Mesothelial cell of epicardium (in vitro differentiated cells): ENCODE data around the gene SDHAF1. TPM values are rescaled to one million over a fixed set of nuclear protein-coding genes. Genes with fewer than 3 reads are reported as not detected.
A peak's percentile ranks its signal among the peaks of the same experiment; 100 is the strongest.

ENCODE experiments used
- DNase-seq, 2 experiments: peaks; one replicate each; pipeline ENCODE4 v3.0.0; 2021; ENCODE audit warnings: low spot score in 2 of 2; ENCODE audit not compliant: unreplicated experiment in 2 of 2
- H3K27ac Mint-ChIP-seq: 2 replicates; pipeline ENCODE4 v1.8.0; 2021; ENCODE audit warnings: mixed read lengths
- H3K27me3 Mint-ChIP-seq: 2 replicates; pipeline ENCODE4 v1.8.0; 2021; ENCODE audit warnings: low read depth, mixed read lengths
- H3K36me3 Mint-ChIP-seq: 2 replicates; pipeline ENCODE4 v1.8.0; 2021; ENCODE audit warnings: mixed read lengths
- H3K4me1 Mint-ChIP-seq: 2 replicates; pipeline ENCODE4 v1.8.0; 2021; ENCODE audit warnings: mixed read lengths
- H3K4me3 Mint-ChIP-seq: 2 replicates; pipeline ENCODE4 v1.8.0; 2021; ENCODE audit warnings: mild to moderate bottlenecking, moderate library complexity, mixed read lengths
- H3K9me3 Mint-ChIP-seq: 2 replicates; pipeline ENCODE4 v1.8.0; 2021; ENCODE audit warnings: mixed read lengths
- CTCF ChIP-seq: fragments of 200-600 bp; sonication (generic); IDR thresholded peaks from one replicate; pipeline ENCODE4 v1.5.0; 2021; ENCODE audit warnings: antibody characterized with exemption; ENCODE audit not compliant: unreplicated experiment
- total RNA-seq: library from RNA; stranded (reverse); gene quantifications from 3 replicates; pipeline ENCODE4 v1.2.1, GENCODE V29; 2021

SDHAF1 gene
- total RNA-seq, 1 donor from 2014 or later: 12.4 TPM

GRCh38 chr19:35983177-35983576 is 11.8 kb upstream of the SDHAF1 start:
- Mint-ChIP-seq H3K36me3 (no peaks in the 10 kb centered on the region), H3K27ac (no peak overlapping the region), H3K4me1 (peaks cover 3% of the 10 kb centered on the region), H3K4me3 (no peak overlapping the region), H3K27me3 (peaks cover 84% of the 10 kb centered on the region), H3K9me3 (no peaks in the 10 kb centered on the region)
- no peak for DNase-seq
- no peak for TF ChIP-seq CTCF

- no peaks in the 10 kb centered on the region for H3K9me3 Mint-ChIP-seq
- no peak for DNase-seq
- peaks cover 3% of the 10 kb centered on the region for H3K4me1 Mint-ChIP-seq
- H3K27me3 Mint-ChIP-seq: peaks cover 83% of the 10 kb centered on the region
- TF ChIP-seq CTCF: no peak
- no peaks in the 10 kb centered on the region for H3K36me3 Mint-ChIP-seq
- no peak overlapping the region for H3K27ac Mint-ChIP-seq
- peak overlapping the region; percentile 72 for H3K4me3 Mint-ChIP-seq
Observed at GRCh38 chr19:35986111-35986510, 8.9 kb upstream of the SDHAF1 start.

GRCh38 chr19:35986664-35987570 is 8.1 kb upstream of the SDHAF1 start:
- H3K36me3 Mint-ChIP-seq: no peaks in the 10 kb centered on the region
- peak overlapping the region; percentile 72 for H3K4me3 Mint-ChIP-seq
- H3K9me3 Mint-ChIP-seq: no peaks in the 10 kb centered on the region
- H3K27me3 Mint-ChIP-seq: peaks cover 77% of the 10 kb centered on the region
- no peak for TF ChIP-seq CTCF
- peaks cover 3% of the 10 kb centered on the region for H3K4me1 Mint-ChIP-seq
- DNase-seq: no peak
- no peak overlapping the region for H3K27ac Mint-ChIP-seq

GRCh38 chr19:35987571-35987896 is 7.5 kb upstream of the SDHAF1 start:
- Mint-ChIP-seq H3K4me1 (peaks cover 3% of the 10 kb centered on the region), H3K36me3 (no peaks in the 10 kb centered on the region), H3K9me3 (no peaks in the 10 kb centered on the region), H3K4me3 (peak overlapping the region; percentile 72), H3K27ac (no peak overlapping the region), H3K27me3 (peaks cover 70% of the 10 kb centered on the region)
- DNase-seq: no peak
- TF ChIP-seq CTCF: no peak

GRCh38 chr19:35988824-35989223 is 6.2 kb upstream of the SDHAF1 start:
- Mint-ChIP-seq H3K4me3 (no peak overlapping the region), H3K36me3 (no peaks in the 10 kb centered on the region), H3K9me3 (no peaks in the 10 kb centered on the region), H3K27me3 (peaks cover 59% of the 10 kb centered on the region), H3K27ac (no peak overlapping the region), H3K4me1 (peaks cover 3% of the 10 kb centered on the region)
- DNase-seq: no peak
- TF ChIP-seq CTCF: no peak
